HCT116 (cell line): ENCODE data around the gene KCNN4. TPM values are rescaled to one million over a fixed set of nuclear protein-coding genes. Genes with fewer than 3 reads are reported as not detected.

ENCODE experiments used
- ATAC-seq: fragments of 200-7000 bp; cut with Tn5 transposase; 2 replicates; pipeline ENCODE4 v1.9.1; 2020; ENCODE audit warnings: mild to moderate bottlenecking, moderate library complexity
- BruUV-seq: library from RNA; stranded (reverse); fragments of 400-500 nt; replicated peaks from 2 replicates; lab custom pipeline; 2021; lab: Mats Ljungman, UMichigan
- CTCF ChIA-PET: fragments of 300-600 bp; sonication (Branson Sonifier 250); formaldehyde crosslinking; loops from one replicate; lab custom pipeline; 2021; ENCODE audit warnings: antibody characterized with exemption; lab: Charles Lee
- POLR2A ChIA-PET: fragments of 300-600, 350-600 bp; sonication (Branson Sonifier 250); formaldehyde crosslinking; loops from one replicate; lab custom pipeline; 2021; ENCODE audit warnings: antibody characterized with exemption; lab: Charles Lee
- RAD21 ChIA-PET, 2 experiments: fragments of 300-600 bp; sonication (Branson Sonifier 250); formaldehyde crosslinking; loops; one replicate each; lab custom pipeline; 2023; ENCODE audit warnings: low total read pairs in 2 of 2; ENCODE audit not compliant: uncharacterized antibody in 2 of 2, unreplicated experiment in 2 of 2, low non-redundant PET in 1 of 2; lab: Charles Lee
- DNase-seq: peaks from one replicate; pipeline ENCODE4 v3.0.0-alpha.2; 2010; ENCODE audit warnings: low read depth, low spot score
- H2AFZ ChIP-seq: fragments of 200-600 bp; shearing (Covaris generic), sonication (generic); 2 replicates; pipeline ENCODE4 v1.6.1; 2017; ENCODE audit warnings: low read depth, mixed run types, mixed read lengths, antibody characterized with exemption, low read length; ENCODE audit not compliant: poor library complexity, severe bottlenecking
- H3K27ac ChIP-seq: 2 replicates; pipeline ENCODE4 v1.5.1; 2012; ENCODE audit warnings: low read depth, low read length
- H3K27me3 ChIP-seq: fragments of 200-600 bp; sonication (generic); 2 replicates; pipeline ENCODE4 v1.6.1; 2016; ENCODE audit warnings: mixed run types, low read length, mixed read lengths; ENCODE audit not compliant: insufficient read depth
- H3K36me3 ChIP-seq, 2 experiments: fragments of 200-500 bp in 1 of 2; fragments of 200-600 bp in 1 of 2; sonication (Bioruptor generic) in 1 of 2; sonication (generic) in 1 of 2; 2 replicates each; pipeline versions ENCODE4 v1.5.1 to v1.6.1; 2014 to 2016; ENCODE audit warnings: low read length in 2 of 2, inconsistent platforms in 1 of 2, mixed read lengths in 1 of 2, mixed run types in 1 of 2; ENCODE audit not compliant: insufficient read depth in 2 of 2, control insufficient read depth in 1 of 2
- H3K4me1 ChIP-seq, 2 experiments: fragments of 200-600 bp in 1 of 2; sonication (generic) in 1 of 2; 2 replicates each; pipeline versions ENCODE4 v1.5.1 to v1.6.1; 2012 to 2017; ENCODE audit warnings: low read length in 2 of 2, inconsistent platforms in 1 of 2, mild to moderate bottlenecking in 1 of 2, mixed read lengths in 1 of 2, mixed run types in 1 of 2, moderate library complexity in 1 of 2; ENCODE audit not compliant: insufficient read depth in 2 of 2, control insufficient read depth in 1 of 2
- H3K4me2 ChIP-seq: fragments of 200-600 bp; sonication (generic); 2 replicates; pipeline ENCODE4 v1.6.1; 2017; ENCODE audit warnings: mixed run types, low read length, mixed read lengths
- H3K4me3 ChIP-seq, 2 experiments: fragments of 200-600 bp in 1 of 2; sonication (generic) in 1 of 2; replicated peaks in 1 of 2; 2 replicates each; pipeline ENCODE4 v1.5.1; 2011 to 2016; ENCODE audit warnings: low read length in 2 of 2, control low read depth in 1 of 2, low read depth in 1 of 2, mild to moderate bottlenecking in 1 of 2, mixed read lengths in 1 of 2, mixed run types in 1 of 2
- H3K79me2 ChIP-seq: fragments of 200-600 bp; sonication (generic); 2 replicates; pipeline ENCODE4 v1.6.1; 2017; ENCODE audit warnings: mild to moderate bottlenecking, mixed run types, low read length, moderate library complexity, mixed read lengths; ENCODE audit not compliant: insufficient read depth
- H3K9ac ChIP-seq: fragments of 200-600 bp; sonication (generic); 2 replicates; pipeline ENCODE4 v1.6.1; 2016; ENCODE audit warnings: low read length, mixed read lengths
- H3K9me2 ChIP-seq: fragments of 200-600 bp; sonication (generic), shearing (Covaris generic); 2 replicates; pipeline ENCODE4 v1.6.1; 2017; ENCODE audit warnings: mixed run types, mild to moderate bottlenecking, moderate library complexity; ENCODE audit not compliant: insufficient read depth
- H3K9me3 ChIP-seq, 2 experiments: fragments of 200-500 bp in 1 of 2; fragments of 200-600 bp in 1 of 2; sonication (Bioruptor generic) in 1 of 2; sonication (generic) in 1 of 2; 2 replicates each; pipeline ENCODE4 v1.6.1; 2014 to 2017; ENCODE audit warnings: low read length in 2 of 2, mixed read lengths in 2 of 2, inconsistent platforms in 1 of 2, low read depth in 1 of 2, mild to moderate bottlenecking in 1 of 2, mixed run types in 1 of 2, moderate library complexity in 1 of 2; ENCODE audit not compliant: control insufficient read depth in 1 of 2, insufficient read depth in 1 of 2
- H4K20me1 ChIP-seq: fragments of 200-600 bp; sonication (generic), shearing (Covaris generic); 2 replicates; pipeline ENCODE4 v1.6.1; 2017; ENCODE audit warnings: mixed run types, mild to moderate bottlenecking, moderate library complexity; ENCODE audit not compliant: insufficient read depth
- CBX3 ChIP-seq: IDR thresholded peaks from 2 replicates; pipeline ENCODE4 v1.6.1; 2012; ENCODE audit warnings: low read depth
- CEBPB ChIP-seq: IDR thresholded peaks from 2 replicates; pipeline ENCODE4 v1.6.1; 2012; ENCODE audit warnings: low read depth
- EGR1 ChIP-seq: IDR thresholded peaks from 2 replicates; pipeline ENCODE4 v1.6.1; 2012; ENCODE audit warnings: low read depth
- ELF1 ChIP-seq: IDR thresholded peaks from 2 replicates; pipeline ENCODE4 v1.6.1; 2012; ENCODE audit warnings: low read depth, borderline replicate concordance
- EZH2 ChIP-seq: fragments of 200-600 bp; sonication (generic); IDR thresholded peaks from 2 replicates; pipeline ENCODE4 v1.6.1; 2017; ENCODE audit warnings: antibody characterized with exemption, mixed run types
- EZH2phosphoT487 ChIP-seq: fragments of 200-600 bp; IDR thresholded peaks from 2 replicates; pipeline ENCODE4 v1.6.1; 2018; ENCODE audit warnings: antibody characterized with exemption, borderline replicate concordance
- JUND ChIP-seq: IDR thresholded peaks from 2 replicates; pipeline ENCODE4 v1.6.1; 2012
- RAD21 ChIP-seq: IDR thresholded peaks from 2 replicates; pipeline ENCODE4 v1.6.1; 2012; ENCODE audit warnings: low read depth, mild to moderate bottlenecking
- SIN3A ChIP-seq: IDR thresholded peaks from 2 replicates; pipeline ENCODE4 v1.6.1; 2012; ENCODE audit warnings: low read depth
- SP1 ChIP-seq: IDR thresholded peaks from 2 replicates; pipeline ENCODE4 v1.6.1; 2012; ENCODE audit warnings: low read depth
- TCF7L2 ChIP-seq: IDR thresholded peaks from 2 replicates; pipeline ENCODE4 v1.7.0; 2011; ENCODE audit warnings: borderline replicate concordance, inconsistent platforms; ENCODE audit not compliant: insufficient read depth, insufficient read length; ENCODE audit errors: extremely low read depth
- intact Hi-C: fragments of 100-400 bp; cut with micrococcal nuclease; formaldehyde crosslinking; loops from 2 replicates; pipeline ENCODE4 v1.10.0; 2022
- total RNA-seq: library from RNA; stranded (reverse); gene quantifications from one replicate; pipeline ENCODE4 v1.2.1, GENCODE V29; 2021; ENCODE audit not compliant: unreplicated experiment
- TF ChIP-seq, protein P1 (sequence below): IDR thresholded peaks from 2 replicates; pipeline ENCODE4 v1.6.1; 2011; ENCODE audit warnings: mild to moderate bottlenecking, low read length, moderate library complexity; ENCODE audit not compliant: insufficient replicate concordance; ENCODE audit errors: extremely low read depth
- TF ChIP-seq, protein P2 (sequence below): IDR thresholded peaks from 2 replicates; pipeline ENCODE4 v1.6.1; 2012; ENCODE audit warnings: low read depth
- TF ChIP-seq, protein P3 (sequence below): IDR thresholded peaks from 2 replicates; pipeline ENCODE4 v1.6.1; 2012
- TF ChIP-seq, protein P4 (sequence below), 3 experiments: fragments of 200-600 bp in 1 of 3; sonication (generic) in 1 of 3; IDR thresholded peaks in 2 of 3; conservative IDR thresholded peaks in 1 of 3; 2 replicates each; pipeline ENCODE4 v1.5.1; 2012 to 2017; ENCODE audit warnings: low read depth in 2 of 3, low read length in 2 of 3, antibody characterized with exemption in 1 of 3, borderline replicate concordance in 1 of 3, control low read depth in 1 of 3, mild to moderate bottlenecking in 1 of 3, mixed read lengths in 1 of 3, mixed run types in 1 of 3, moderate library complexity in 1 of 3; ENCODE audit not compliant: insufficient read depth in 1 of 3

The KCNN4 gene
- total RNA-seq, 1 experiment from 2014 or later, result 72.9 TPM

DNA sequence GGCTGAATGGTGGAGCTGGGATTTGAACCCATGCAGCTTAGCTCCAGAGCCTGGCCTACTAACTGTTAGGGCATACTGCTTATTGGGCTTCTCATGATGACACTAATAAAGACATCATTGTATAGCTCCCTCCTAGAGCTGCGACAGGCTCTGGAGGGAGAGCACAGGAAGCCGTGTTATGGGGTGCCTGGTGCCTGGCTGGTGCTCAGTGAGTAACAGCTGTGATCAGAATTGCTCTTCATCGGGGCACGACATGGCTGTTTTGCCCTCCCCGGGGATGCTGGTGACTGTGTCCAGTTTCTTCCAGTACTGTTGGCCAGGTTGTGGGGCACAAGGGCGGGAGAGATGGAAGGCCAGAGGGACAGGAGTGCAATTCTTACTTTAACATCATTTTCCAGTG is 16.3 kb upstream of the KCNN4 start (continued):
- no peak for TF ChIP-seq EZH2
- no peak for TF ChIP-seq EGR1
- no peak for TF ChIP-seq EZH2phosphoT487
- no peak for TF ChIP-seq SIN3A
- TF ChIP-seq, protein P1, sequence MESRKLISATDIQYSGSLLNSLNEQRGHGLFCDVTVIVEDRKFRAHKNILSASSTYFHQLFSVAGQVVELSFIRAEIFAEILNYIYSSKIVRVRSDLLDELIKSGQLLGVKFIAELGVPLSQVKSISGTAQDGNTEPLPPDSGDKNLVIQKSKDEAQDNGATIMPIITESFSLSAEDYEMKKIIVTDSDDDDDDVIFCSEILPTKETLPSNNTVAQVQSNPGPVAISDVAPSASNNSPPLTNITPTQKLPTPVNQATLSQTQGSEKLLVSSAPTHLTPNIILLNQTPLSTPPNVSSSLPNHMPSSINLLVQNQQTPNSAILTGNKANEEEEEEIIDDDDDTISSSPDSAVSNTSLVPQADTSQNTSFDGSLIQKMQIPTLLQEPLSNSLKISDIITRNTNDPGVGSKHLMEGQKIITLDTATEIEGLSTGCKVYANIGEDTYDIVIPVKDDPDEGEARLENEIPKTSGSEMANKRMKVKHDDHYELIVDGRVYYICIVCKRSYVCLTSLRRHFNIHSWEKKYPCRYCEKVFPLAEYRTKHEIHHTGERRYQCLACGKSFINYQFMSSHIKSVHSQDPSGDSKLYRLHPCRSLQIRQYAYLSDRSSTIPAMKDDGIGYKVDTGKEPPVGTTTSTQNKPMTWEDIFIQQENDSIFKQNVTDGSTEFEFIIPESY, result no peak
- TF ChIP-seq, all 23 proteins: peak for 0

DNA sequence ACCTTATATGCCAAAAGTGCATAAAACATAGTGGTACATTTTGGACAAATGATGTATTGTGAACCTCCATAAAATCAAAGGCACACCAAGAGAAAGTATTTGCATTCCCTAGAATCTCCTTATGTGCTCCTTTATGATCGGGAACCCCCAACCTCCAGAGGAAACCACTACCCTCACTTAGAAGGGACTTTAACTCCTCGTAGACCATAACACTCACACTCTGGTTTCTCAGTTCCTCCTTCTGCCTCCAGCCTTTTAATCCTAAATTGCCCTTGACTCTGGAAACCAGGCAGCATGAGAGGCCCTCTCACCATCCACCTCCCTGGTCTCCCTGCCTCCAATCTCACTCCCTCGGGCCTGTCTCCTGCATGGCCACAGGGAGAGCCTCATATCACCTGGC is 9.8 kb upstream of the KCNN4 start:
- Histone ChIP-seq H3K4me1 (peaks cover 3 to 4% of the 10 kb centered on the region in 2 experiments; a peak in 3 of 4 replicates), H3K9me2 (no peaks in the 10 kb centered on the region), H2AFZ (no peak overlapping the region), H3K27me3 (no peaks in the 10 kb centered on the region), H3K9me3 (no peaks in the 10 kb centered on the region; a peak in 1 of 4 replicates), H3K27ac (no peak overlapping the region), H3K4me2 (no peak overlapping the region), H3K9ac (no peak overlapping the region), H3K36me3 (no peaks in the 10 kb centered on the region), H3K79me2 (no peaks in the 10 kb centered on the region), H4K20me1 (no peaks in the 10 kb centered on the region), H3K4me3 (no peak overlapping the region)
- intact Hi-C loops, result no loop called here
- DNase-seq, result no peak
- RAD21 ChIA-PET, result no interaction called here
- no TSS peak for BruUV-seq
- no peak for ATAC-seq
- POLR2A ChIA-PET, result no interaction called here
- CTCF ChIA-PET, result no interaction called here
- TF ChIP-seq TCF7L2 (no peak), EZH2 (no peak), SP1 (no peak), ELF1 (no peak), CBX3 (no peak), SIN3A (no peak), JUND (no peak), EZH2phosphoT487 (no peak), CEBPB (no peak), RAD21 (no peak)
- TF ChIP-seq, protein P2, sequence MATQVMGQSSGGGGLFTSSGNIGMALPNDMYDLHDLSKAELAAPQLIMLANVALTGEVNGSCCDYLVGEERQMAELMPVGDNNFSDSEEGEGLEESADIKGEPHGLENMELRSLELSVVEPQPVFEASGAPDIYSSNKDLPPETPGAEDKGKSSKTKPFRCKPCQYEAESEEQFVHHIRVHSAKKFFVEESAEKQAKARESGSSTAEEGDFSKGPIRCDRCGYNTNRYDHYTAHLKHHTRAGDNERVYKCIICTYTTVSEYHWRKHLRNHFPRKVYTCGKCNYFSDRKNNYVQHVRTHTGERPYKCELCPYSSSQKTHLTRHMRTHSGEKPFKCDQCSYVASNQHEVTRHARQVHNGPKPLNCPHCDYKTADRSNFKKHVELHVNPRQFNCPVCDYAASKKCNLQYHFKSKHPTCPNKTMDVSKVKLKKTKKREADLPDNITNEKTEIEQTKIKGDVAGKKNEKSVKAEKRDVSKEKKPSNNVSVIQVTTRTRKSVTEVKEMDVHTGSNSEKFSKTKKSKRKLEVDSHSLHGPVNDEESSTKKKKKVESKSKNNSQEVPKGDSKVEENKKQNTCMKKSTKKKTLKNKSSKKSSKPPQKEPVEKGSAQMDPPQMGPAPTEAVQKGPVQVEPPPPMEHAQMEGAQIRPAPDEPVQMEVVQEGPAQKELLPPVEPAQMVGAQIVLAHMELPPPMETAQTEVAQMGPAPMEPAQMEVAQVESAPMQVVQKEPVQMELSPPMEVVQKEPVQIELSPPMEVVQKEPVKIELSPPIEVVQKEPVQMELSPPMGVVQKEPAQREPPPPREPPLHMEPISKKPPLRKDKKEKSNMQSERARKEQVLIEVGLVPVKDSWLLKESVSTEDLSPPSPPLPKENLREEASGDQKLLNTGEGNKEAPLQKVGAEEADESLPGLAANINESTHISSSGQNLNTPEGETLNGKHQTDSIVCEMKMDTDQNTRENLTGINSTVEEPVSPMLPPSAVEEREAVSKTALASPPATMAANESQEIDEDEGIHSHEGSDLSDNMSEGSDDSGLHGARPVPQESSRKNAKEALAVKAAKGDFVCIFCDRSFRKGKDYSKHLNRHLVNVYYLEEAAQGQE, result no peak
- TF ChIP-seq, protein P3, sequence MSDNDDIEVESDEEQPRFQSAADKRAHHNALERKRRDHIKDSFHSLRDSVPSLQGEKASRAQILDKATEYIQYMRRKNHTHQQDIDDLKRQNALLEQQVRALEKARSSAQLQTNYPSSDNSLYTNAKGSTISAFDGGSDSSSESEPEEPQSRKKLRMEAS, result no peak
- TF ChIP-seq, protein P1, result no peak
- TF ChIP-seq, protein P4, sequence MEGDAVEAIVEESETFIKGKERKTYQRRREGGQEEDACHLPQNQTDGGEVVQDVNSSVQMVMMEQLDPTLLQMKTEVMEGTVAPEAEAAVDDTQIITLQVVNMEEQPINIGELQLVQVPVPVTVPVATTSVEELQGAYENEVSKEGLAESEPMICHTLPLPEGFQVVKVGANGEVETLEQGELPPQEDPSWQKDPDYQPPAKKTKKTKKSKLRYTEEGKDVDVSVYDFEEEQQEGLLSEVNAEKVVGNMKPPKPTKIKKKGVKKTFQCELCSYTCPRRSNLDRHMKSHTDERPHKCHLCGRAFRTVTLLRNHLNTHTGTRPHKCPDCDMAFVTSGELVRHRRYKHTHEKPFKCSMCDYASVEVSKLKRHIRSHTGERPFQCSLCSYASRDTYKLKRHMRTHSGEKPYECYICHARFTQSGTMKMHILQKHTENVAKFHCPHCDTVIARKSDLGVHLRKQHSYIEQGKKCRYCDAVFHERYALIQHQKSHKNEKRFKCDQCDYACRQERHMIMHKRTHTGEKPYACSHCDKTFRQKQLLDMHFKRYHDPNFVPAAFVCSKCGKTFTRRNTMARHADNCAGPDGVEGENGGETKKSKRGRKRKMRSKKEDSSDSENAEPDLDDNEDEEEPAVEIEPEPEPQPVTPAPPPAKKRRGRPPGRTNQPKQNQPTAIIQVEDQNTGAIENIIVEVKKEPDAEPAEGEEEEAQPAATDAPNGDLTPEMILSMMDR (IDR thresholded peaks at IDR 0.05 in 2 of 3, conservative IDR thresholded peaks at IDR 0.05 in 1 of 3; ENCODE audit: borderline replicate concordance in 1 of 3, insufficient read depth in 1 of 3, low read depth in 2 of 3, low read length in 2 of 3), result no peak
